ENCODE results near the gene LUC7L.

DNA sequence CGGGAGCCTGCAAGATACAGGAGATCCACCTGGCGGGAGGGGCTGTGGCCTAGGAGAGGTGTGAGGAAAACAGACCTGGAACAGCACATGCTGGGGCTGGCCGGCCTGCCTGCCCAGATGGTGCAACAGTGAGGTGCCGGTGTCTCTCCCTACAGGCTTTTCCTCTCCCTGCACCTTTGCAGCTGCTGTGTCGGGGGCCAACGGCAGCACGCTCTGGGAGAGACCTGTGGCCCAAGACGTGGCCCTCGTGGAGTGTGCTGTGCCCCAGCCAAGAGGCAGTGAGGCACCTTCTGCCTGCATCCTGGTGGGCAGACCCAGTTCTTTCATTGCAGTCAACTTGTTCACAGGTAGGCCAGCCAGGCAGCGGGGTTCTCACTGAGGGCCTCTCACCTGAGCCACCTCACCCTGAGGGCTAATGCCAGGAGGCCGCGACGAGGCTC, 30.6 kb upstream of the LUC7L start:
- TF ChIP-seq RAD21 (IDR thresholded peaks at IDR 0.05; ENCODE audit: low read depth), result no peak
- no peak for TF ChIP-seq CEBPB (IDR thresholded peaks at IDR 0.05)
- no peak for TF ChIP-seq TAF1 (IDR thresholded peaks at IDR 0.05; ENCODE audit: low read depth)
- TF ChIP-seq, protein P1, sequence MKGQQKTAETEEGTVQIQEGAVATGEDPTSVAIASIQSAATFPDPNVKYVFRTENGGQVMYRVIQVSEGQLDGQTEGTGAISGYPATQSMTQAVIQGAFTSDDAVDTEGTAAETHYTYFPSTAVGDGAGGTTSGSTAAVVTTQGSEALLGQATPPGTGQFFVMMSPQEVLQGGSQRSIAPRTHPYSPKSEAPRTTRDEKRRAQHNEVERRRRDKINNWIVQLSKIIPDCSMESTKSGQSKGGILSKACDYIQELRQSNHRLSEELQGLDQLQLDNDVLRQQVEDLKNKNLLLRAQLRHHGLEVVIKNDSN (IDR thresholded peaks at IDR 0.05), result no peak
- no peak for TF ChIP-seq ZBTB7A (IDR thresholded peaks at IDR 0.05; ENCODE audit: low read depth)
- no peak for TF ChIP-seq EP300 (IDR thresholded peaks at IDR 0.05; ENCODE audit: borderline replicate concordance)
- TF ChIP-seq TCF12 (IDR thresholded peaks at IDR 0.05; ENCODE audit: low read depth), result no peak
- TF ChIP-seq, protein P2, sequence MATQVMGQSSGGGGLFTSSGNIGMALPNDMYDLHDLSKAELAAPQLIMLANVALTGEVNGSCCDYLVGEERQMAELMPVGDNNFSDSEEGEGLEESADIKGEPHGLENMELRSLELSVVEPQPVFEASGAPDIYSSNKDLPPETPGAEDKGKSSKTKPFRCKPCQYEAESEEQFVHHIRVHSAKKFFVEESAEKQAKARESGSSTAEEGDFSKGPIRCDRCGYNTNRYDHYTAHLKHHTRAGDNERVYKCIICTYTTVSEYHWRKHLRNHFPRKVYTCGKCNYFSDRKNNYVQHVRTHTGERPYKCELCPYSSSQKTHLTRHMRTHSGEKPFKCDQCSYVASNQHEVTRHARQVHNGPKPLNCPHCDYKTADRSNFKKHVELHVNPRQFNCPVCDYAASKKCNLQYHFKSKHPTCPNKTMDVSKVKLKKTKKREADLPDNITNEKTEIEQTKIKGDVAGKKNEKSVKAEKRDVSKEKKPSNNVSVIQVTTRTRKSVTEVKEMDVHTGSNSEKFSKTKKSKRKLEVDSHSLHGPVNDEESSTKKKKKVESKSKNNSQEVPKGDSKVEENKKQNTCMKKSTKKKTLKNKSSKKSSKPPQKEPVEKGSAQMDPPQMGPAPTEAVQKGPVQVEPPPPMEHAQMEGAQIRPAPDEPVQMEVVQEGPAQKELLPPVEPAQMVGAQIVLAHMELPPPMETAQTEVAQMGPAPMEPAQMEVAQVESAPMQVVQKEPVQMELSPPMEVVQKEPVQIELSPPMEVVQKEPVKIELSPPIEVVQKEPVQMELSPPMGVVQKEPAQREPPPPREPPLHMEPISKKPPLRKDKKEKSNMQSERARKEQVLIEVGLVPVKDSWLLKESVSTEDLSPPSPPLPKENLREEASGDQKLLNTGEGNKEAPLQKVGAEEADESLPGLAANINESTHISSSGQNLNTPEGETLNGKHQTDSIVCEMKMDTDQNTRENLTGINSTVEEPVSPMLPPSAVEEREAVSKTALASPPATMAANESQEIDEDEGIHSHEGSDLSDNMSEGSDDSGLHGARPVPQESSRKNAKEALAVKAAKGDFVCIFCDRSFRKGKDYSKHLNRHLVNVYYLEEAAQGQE (IDR thresholded peaks at IDR 0.05; ENCODE audit: low read depth), result no peak
